MG63 (cell line): Measurements from ENCODE around the gene NFU1. TPM values are rescaled to one million over a fixed set of nuclear protein-coding genes. Genes with fewer than 3 reads are reported as not detected.

ENCODE experiments used
- total RNA-seq: library from RNA; depleted of rRNA; stranded (reverse); fragments of >200 nt; shearing (Covaris generic); gene quantifications from 2 replicates; pipeline ENCODE4 v1.2.3, GENCODE V29; 2014; ENCODE audit warnings: low replicate concordance; rRNA removed

NFU1 gene
- total RNA-seq, 1 experiment from 2014 or later: 49.4 TPM

Other genes starting within 250 kb of the NFU1 start
- gene GFPT1, start 50.2 kb downstream of the NFU1 start, total RNA-seq: 14.7 and 16.7 TPM in 2 replicates
- gene AAK1, start 206.3 kb upstream of the NFU1 start, total RNA-seq: 9.4 and 10.9 TPM in 2 replicates